Osteocyte (in vitro differentiated cells): ENCODE measurements around the gene PRKCH. TPM values are rescaled to one million over a fixed set of nuclear protein-coding genes. Genes with fewer than 3 reads are reported as not detected.

Source experiments
- DNase-seq: peaks from one replicate; pipeline ENCODE4 v3.0.0; 2021; ENCODE audit warnings: mixed read lengths; ENCODE audit not compliant: unreplicated experiment; ENCODE audit errors: extremely low spot score
- H3K27ac Mint-ChIP-seq: one replicate; pipeline ENCODE4 v1.8.0; 2021; ENCODE audit warnings: mild to moderate bottlenecking, mixed read lengths; ENCODE audit not compliant: unreplicated experiment
- H3K27me3 Mint-ChIP-seq: one replicate; pipeline ENCODE4 v1.8.0; 2021; ENCODE audit warnings: mixed read lengths; ENCODE audit not compliant: unreplicated experiment
- H3K36me3 Mint-ChIP-seq: one replicate; pipeline ENCODE4 v1.8.0; 2021; ENCODE audit warnings: mixed read lengths; ENCODE audit not compliant: unreplicated experiment
- H3K4me1 Mint-ChIP-seq: one replicate; pipeline ENCODE4 v1.8.0; 2021; ENCODE audit warnings: mixed read lengths; ENCODE audit not compliant: unreplicated experiment
- H3K4me3 Mint-ChIP-seq: one replicate; pipeline ENCODE4 v1.8.0; 2021; ENCODE audit warnings: mild to moderate bottlenecking, moderate library complexity, mixed read lengths; ENCODE audit not compliant: unreplicated experiment
- H3K9me3 Mint-ChIP-seq: one replicate; pipeline ENCODE4 v1.8.0; 2021; ENCODE audit warnings: mixed read lengths; ENCODE audit not compliant: unreplicated experiment
- total RNA-seq: library from RNA; stranded (reverse); gene quantifications from 2 replicates; pipeline ENCODE4 v1.2.1, GENCODE V29; 2021
- TF ChIP-seq, protein P1 (sequence below): fragments of 200-600 bp; sonication (generic); IDR thresholded peaks from 2 replicates; pipeline ENCODE4 v1.5.0; 2021; ENCODE audit warnings: antibody characterized with exemption, mild to moderate bottlenecking, moderate library complexity

The PRKCH gene
- total RNA-seq, 1 donor from 2014 or later = 10.6 TPM

DNA sequence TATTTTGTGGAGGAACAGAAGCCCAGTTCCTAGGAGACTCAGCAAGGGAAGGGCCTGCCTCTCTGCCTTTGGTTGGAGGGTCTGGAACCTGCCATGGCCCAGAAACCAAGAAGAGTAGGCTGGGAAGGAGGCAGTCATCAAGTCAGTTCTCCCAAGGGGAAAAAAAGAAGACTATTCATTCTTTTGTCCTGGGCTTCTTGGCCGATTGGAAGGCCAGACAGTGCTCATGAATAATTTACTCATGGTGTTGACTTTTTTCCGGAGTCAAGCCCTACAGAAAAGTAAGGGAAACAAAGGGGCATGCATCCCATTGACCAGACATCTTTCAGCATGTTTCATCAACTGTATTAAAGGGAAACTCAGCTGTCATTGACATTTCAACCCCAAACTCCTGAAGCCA, 168.1 kb downstream of the PRKCH start:
- H3K36me3 Mint-ChIP-seq = peaks cover 6% of the 10 kb centered on the region
- H3K27me3 Mint-ChIP-seq = no peaks in the 10 kb centered on the region
- H3K4me3 Mint-ChIP-seq = no peak overlapping the region
- TF ChIP-seq, protein P1, sequence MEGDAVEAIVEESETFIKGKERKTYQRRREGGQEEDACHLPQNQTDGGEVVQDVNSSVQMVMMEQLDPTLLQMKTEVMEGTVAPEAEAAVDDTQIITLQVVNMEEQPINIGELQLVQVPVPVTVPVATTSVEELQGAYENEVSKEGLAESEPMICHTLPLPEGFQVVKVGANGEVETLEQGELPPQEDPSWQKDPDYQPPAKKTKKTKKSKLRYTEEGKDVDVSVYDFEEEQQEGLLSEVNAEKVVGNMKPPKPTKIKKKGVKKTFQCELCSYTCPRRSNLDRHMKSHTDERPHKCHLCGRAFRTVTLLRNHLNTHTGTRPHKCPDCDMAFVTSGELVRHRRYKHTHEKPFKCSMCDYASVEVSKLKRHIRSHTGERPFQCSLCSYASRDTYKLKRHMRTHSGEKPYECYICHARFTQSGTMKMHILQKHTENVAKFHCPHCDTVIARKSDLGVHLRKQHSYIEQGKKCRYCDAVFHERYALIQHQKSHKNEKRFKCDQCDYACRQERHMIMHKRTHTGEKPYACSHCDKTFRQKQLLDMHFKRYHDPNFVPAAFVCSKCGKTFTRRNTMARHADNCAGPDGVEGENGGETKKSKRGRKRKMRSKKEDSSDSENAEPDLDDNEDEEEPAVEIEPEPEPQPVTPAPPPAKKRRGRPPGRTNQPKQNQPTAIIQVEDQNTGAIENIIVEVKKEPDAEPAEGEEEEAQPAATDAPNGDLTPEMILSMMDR = no peak
- H3K4me1 Mint-ChIP-seq = peaks cover 7% of the 10 kb centered on the region
- no peak overlapping the region for H3K27ac Mint-ChIP-seq
- no peaks in the 10 kb centered on the region for H3K9me3 Mint-ChIP-seq
- DNase-seq = no peak

DNA sequence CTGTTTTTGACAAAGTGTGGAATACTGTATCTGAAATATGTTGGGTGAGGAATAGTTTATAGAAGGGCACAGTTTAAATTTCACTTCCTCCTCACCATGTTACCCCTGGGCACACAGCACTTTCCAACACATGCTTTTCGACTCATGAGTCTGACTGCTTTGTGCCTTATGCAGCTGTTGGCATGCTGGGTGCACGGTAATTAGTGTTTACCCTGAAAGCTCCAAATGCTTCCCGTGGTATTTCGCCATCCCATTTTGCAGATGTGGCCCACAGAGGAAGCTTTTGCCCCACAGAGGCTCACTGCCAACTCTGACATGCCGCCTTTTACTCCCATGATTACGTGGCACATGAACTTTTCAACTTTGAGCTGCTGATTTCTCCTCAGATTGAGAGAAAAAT, 168.6 kb downstream of the PRKCH start:
- TF ChIP-seq, protein P1 = no peak

DNA sequence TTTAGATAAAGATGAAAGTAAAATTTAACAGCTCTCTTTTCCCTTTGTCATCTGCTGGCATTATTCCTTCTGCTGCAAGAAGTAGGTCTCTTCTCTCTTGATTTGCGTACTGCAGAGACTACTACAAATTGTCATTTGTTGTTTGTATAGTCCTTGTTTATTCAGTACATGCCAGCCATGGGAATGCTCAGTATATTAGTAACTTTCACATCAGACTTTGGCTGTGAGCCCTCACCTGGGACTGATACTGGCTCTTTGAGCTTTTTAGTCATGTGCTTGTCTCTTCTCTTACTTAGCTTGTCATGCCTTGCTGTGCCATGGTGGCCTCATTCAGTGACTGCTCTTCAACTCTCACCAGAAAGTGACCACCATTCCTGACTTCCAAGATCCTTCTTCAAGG, 169.8 kb downstream of the PRKCH start:
- H3K27me3 Mint-ChIP-seq = no peaks in the 10 kb centered on the region
- H3K9me3 Mint-ChIP-seq = no peaks in the 10 kb centered on the region
- no peak for DNase-seq
- H3K27ac Mint-ChIP-seq = no peak overlapping the region
- TF ChIP-seq, protein P1 = no peak
- peaks cover 7% of the 10 kb centered on the region for H3K4me1 Mint-ChIP-seq
- H3K36me3 Mint-ChIP-seq = peaks cover 1% of the 10 kb centered on the region
- no peak overlapping the region for H3K4me3 Mint-ChIP-seq

More for the DNA sequence above, 168.6 kb downstream of the PRKCH start:
- H3K27me3 Mint-ChIP-seq = no peaks in the 10 kb centered on the region
- no peak for DNase-seq
- H3K27ac Mint-ChIP-seq = no peak overlapping the region
- peaks cover 7% of the 10 kb centered on the region for H3K4me1 Mint-ChIP-seq
- H3K9me3 Mint-ChIP-seq = no peaks in the 10 kb centered on the region
- H3K4me3 Mint-ChIP-seq = no peak overlapping the region
- peaks cover 6% of the 10 kb centered on the region for H3K36me3 Mint-ChIP-seq

DNA sequence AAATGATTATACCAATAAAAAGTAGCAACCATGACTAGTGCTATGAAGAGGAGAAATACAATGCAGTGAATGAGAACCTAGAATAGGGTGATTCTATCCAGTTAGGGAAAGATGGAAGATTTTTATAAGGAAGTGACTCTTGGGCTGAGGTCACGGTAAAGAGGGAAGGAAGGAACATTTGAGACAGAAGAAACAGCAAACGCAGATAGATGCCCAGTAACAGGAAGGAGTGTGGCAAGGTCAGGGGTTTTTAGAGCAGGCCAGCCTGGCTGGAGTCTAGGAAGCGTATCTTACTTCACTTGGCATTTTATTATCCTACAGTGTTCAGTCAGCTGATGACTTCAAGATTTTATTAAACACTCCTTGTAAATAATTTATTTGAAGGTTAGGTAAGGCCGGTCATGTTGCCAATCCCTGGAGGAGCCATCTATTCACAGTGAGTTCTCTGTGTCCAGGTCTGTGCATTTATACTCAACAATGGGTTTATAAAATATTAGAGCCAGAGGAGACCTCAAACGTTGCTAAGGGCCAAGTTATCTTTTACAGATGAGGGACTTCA, 170.6 kb downstream of the PRKCH start:
- Mint-ChIP-seq H3K27me3 (no peaks in the 10 kb centered on the region), H3K27ac (no peak overlapping the region), H3K36me3 (no peaks in the 10 kb centered on the region), H3K4me1 (peaks cover 7% of the 10 kb centered on the region), H3K9me3 (no peaks in the 10 kb centered on the region), H3K4me3 (no peak overlapping the region)
- no peak for DNase-seq
- TF ChIP-seq, protein P1 = no peak

DNA sequence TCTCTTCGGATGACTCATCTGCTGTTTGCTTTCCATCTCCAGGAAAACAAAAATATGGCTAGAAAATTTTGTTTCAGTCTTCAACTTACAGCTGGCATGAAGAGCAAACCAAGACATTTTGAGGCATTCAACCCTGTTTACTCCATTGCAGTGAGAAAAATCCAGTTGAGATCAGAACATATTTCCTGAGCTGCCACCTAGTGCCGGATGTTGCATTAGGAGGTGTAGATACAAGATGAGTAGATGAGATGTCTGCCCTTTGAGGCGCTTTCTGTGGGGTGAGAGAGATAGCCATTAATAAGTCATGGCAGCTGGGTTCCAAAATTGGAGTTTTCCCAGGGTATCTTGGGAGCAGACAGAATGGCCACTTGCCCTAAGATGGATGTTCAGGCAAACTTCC, 171.1 kb downstream of the PRKCH start:
- TF ChIP-seq, protein P1 = no peak
- H3K4me3 Mint-ChIP-seq = no peak overlapping the region
- no peaks in the 10 kb centered on the region for H3K36me3 Mint-ChIP-seq
- no peaks in the 10 kb centered on the region for H3K9me3 Mint-ChIP-seq
- no peak for DNase-seq
- H3K27me3 Mint-ChIP-seq = no peaks in the 10 kb centered on the region
- peaks cover 7% of the 10 kb centered on the region for H3K4me1 Mint-ChIP-seq
- H3K27ac Mint-ChIP-seq = no peak overlapping the region
